ENCODE results near the gene UBR4. TPM values are rescaled to one million over a fixed set of nuclear protein-coding genes. Genes with fewer than 3 reads are reported as not detected.
A peak's percentile ranks its signal among the peaks of the same experiment; 100 is the strongest.
"Not testable (repeated sequence)": the region's sequence is repeated elsewhere in the genome, so short reads cannot be mapped to it uniquely, and the experiment has no call there.

The UBR4 gene
- total RNA-seq, 1 experiment from 2014 or later, result 74.7 TPM

GRCh38 chr1:19222573-19222972 lies 12.5 kb upstream of the UBR4 start:
- in situ Hi-C loops (cut with HindIII; ENCODE audit: low sequenced_read_pairs), result no loop called here

GRCh38 chr1:19220991-19221390 lies 10.9 kb upstream of the UBR4 start:
- in situ Hi-C loops (cut with HindIII; ENCODE audit: low sequenced_read_pairs), result no loop called here
- no peak for DNase-seq (ENCODE audit: low spot score)

More at GRCh38 chr1:19222573-19222972, 12.5 kb upstream of the UBR4 start:
- DNase-seq (ENCODE audit: low spot score), result no peak

GRCh38 chr1:19220080-19220846 lies 10.2 kb upstream of the UBR4 start:
- in situ Hi-C loops (cut with HindIII; ENCODE audit: low sequenced_read_pairs), result no loop called here

GRCh38 chr1:19219451-19219850 lies 9.4 kb upstream of the UBR4 start:
- in situ Hi-C loops (cut with HindIII; ENCODE audit: low sequenced_read_pairs), result no loop called here
- no peak for DNase-seq (ENCODE audit: low spot score)

More at GRCh38 chr1:19220080-19220846, 10.2 kb upstream of the UBR4 start:
- DNase-seq (ENCODE audit: low spot score), result no peak

- DNase-seq (ENCODE audit: low spot score); in situ Hi-C loops (cut with HindIII; ENCODE audit: low sequenced_read_pairs): not testable (repeated sequence)
Observed at GRCh38 chr1:19216585-19216984, 6.5 kb upstream of the UBR4 start.

- DNase-seq (ENCODE audit: low spot score), result no peak
- in situ Hi-C loops (cut with HindIII; ENCODE audit: low sequenced_read_pairs), result no loop called here
Observed at GRCh38 chr1:19213580-19213979, 3.5 kb upstream of the UBR4 start.

- no peak for DNase-seq (ENCODE audit: low spot score)
- in situ Hi-C loops (cut with HindIII; ENCODE audit: low sequenced_read_pairs), result no loop called here
Observed at GRCh38 chr1:19212167-19212566, 2.1 kb upstream of the UBR4 start.

- in situ Hi-C loops (cut with HindIII; ENCODE audit: low sequenced_read_pairs), result no loop called here
- DNase-seq (ENCODE audit: low spot score), result no peak
Observed at GRCh38 chr1:19210772-19211549, 895 bp upstream of the UBR4 start.

- in situ Hi-C loops (cut with HindIII; ENCODE audit: low sequenced_read_pairs), result no loop called here
- DNase-seq (ENCODE audit: low spot score), result peak; percentile 19
Observed at GRCh38 chr1:19209439-19209989, 552 bp downstream of the UBR4 start.

GRCh38 chr1:19208710-19209438 lies 1.2 kb downstream of the UBR4 start:
- DNase-seq (ENCODE audit: low spot score), result peak; percentile 14
- in situ Hi-C loops (cut with HindIII; ENCODE audit: low sequenced_read_pairs), result no loop called here

GRCh38 chr1:19206947-19207346 lies 3.1 kb downstream of the UBR4 start:
- no peak for DNase-seq (ENCODE audit: low spot score)

GRCh38 chr1:19205845-19206244 lies 4.2 kb downstream of the UBR4 start:
- in situ Hi-C loops (cut with HindIII; ENCODE audit: low sequenced_read_pairs), result no loop called here
- no peak for DNase-seq (ENCODE audit: low spot score)

More at GRCh38 chr1:19206947-19207346, 3.1 kb downstream of the UBR4 start:
- in situ Hi-C loops (cut with HindIII; ENCODE audit: low sequenced_read_pairs), result no loop called here

- in situ Hi-C loops (cut with HindIII; ENCODE audit: low sequenced_read_pairs), result no loop called here
- no peak for DNase-seq (ENCODE audit: low spot score)
Observed at GRCh38 chr1:19205403-19205802, 4.7 kb downstream of the UBR4 start.

GRCh38 chr1:19204446-19205266 lies 5.4 kb downstream of the UBR4 start:
- in situ Hi-C loops (cut with HindIII; ENCODE audit: low sequenced_read_pairs), result no loop called here
- DNase-seq (ENCODE audit: low spot score), result no peak

- in situ Hi-C loops (cut with HindIII; ENCODE audit: low sequenced_read_pairs), result no loop called here
- peak; percentile 13 for DNase-seq (ENCODE audit: low spot score)
Observed at GRCh38 chr1:19203440-19203839, 6.6 kb downstream of the UBR4 start.

- in situ Hi-C loops (cut with HindIII; ENCODE audit: low sequenced_read_pairs), result no loop called here
Observed at GRCh38 chr1:19202396-19202795, 7.7 kb downstream of the UBR4 start.

GRCh38 chr1:19199969-19200604 lies 10.0 kb downstream of the UBR4 start:
- no peak for DNase-seq (ENCODE audit: low spot score)
- in situ Hi-C loops (cut with HindIII; ENCODE audit: low sequenced_read_pairs), result no loop called here

More at GRCh38 chr1:19202396-19202795, 7.7 kb downstream of the UBR4 start:
- no peak for DNase-seq (ENCODE audit: low spot score)

- DNase-seq (ENCODE audit: low spot score), result no peak
- in situ Hi-C loops (cut with HindIII; ENCODE audit: low sequenced_read_pairs), result no loop called here
Observed at GRCh38 chr1:19199329-19199968, 10.6 kb downstream of the UBR4 start.
